SKM-1 treated with dmso at 0.1 percent for 144 hours (cell line): ENCODE data around the gene DTX3.
"Not testable (repeated sequence)": the region's sequence is repeated elsewhere in the genome, so short reads cannot be mapped to it uniquely, and the experiment has no call there.

ENCODE experiments used
- DNase-seq: peaks from one replicate; lab custom pipeline; 2025; ENCODE audit not compliant: unreplicated experiment; lab: John Stamatoyannopoulos, UW

The DTX3 gene

GRCh38 chr12:57606821-57607220, 2.2 kb downstream of the DTX3 start:
- DNase-seq: no peak

- DNase-seq: no peak
Observed at GRCh38 chr12:57607958-57608663, 3.5 kb downstream of the DTX3 start.

GRCh38 chr12:57609101-57609780, 4.6 kb downstream of the DTX3 start:
- no peak for DNase-seq

GRCh38 chr12:57609781-57610553, 5.3 kb downstream of the DTX3 start:
- DNase-seq: no peak

GRCh38 chr12:57610554-57611107, 6.0 kb downstream of the DTX3 start:
- DNase-seq: no peak

GRCh38 chr12:57611108-57611826, 6.6 kb downstream of the DTX3 start, which contains the start of gene ARHGEF25:
Gene ARHGEF25 (plus strand): TSS chr12:57611435. CDS start chr12:57611895, 460 bp downstream.
- DNase-seq: no peak

GRCh38 chr12:57611827-57612710, 7.4 kb downstream of the DTX3 start:
- no peak for DNase-seq

GRCh38 chr12:57612711-57613426, 8.2 kb downstream of the DTX3 start:
- DNase-seq: no peak

- DNase-seq: no peak
Observed at GRCh38 chr12:57613427-57614109, 8.9 kb downstream of the DTX3 start.

- no peak for DNase-seq
Observed at GRCh38 chr12:57614178-57614947, 9.7 kb downstream of the DTX3 start.

GRCh38 chr12:57614948-57615500, 10.4 kb downstream of the DTX3 start:
- no peak for DNase-seq

- no peak for DNase-seq
Observed at GRCh38 chr12:57615637-57616036, 11.0 kb downstream of the DTX3 start.

- DNase-seq: no peak
Observed at GRCh38 chr12:57616383-57617101, 11.9 kb downstream of the DTX3 start.

- DNase-seq: no peak
Observed at GRCh38 chr12:57617942-57618341, 13.3 kb downstream of the DTX3 start.

GRCh38 chr12:57618431-57618830, 13.8 kb downstream of the DTX3 start:
- DNase-seq: not testable (repeated sequence)

GRCh38 chr12:57618966-57619433, 14.4 kb downstream of the DTX3 start:
- DNase-seq: no peak
